OCI-LY1 (cell line): Measurements from ENCODE around the gene BZW1.
"Not testable (repeated sequence)": the region's sequence is repeated elsewhere in the genome, so short reads cannot be mapped to it uniquely, and the experiment has no call there.

Experiments used
- H2AFZ ChIP-seq: fragments of 200-600 bp; sonication (generic), shearing (Covaris generic); 2 replicates; pipeline ENCODE4 v1.6.0; 2014; ENCODE audit warnings: antibody characterized with exemption, mild to moderate bottlenecking, low read length
- H3F3A ChIP-seq: fragments of 200-600 bp; sonication (generic), shearing (Covaris generic); 2 replicates; pipeline ENCODE4 v1.6.0; 2014; ENCODE audit warnings: mild to moderate bottlenecking, antibody characterized with exemption, low read length, moderate library complexity; ENCODE audit not compliant: insufficient read depth
- H3K27ac ChIP-seq: fragments of 200-600 bp; sonication (generic); 2 replicates; pipeline ENCODE4 v1.5.1; 2014; ENCODE audit warnings: low read length, mixed run types, mild to moderate bottlenecking, low read depth; ENCODE audit not compliant: poor library complexity, severe bottlenecking
- H3K27me3 ChIP-seq: fragments of 200-600 bp; sonication (generic); 2 replicates; pipeline ENCODE4 v1.6.0; 2014; ENCODE audit warnings: antibody characterized with exemption, mild to moderate bottlenecking, low read length, moderate library complexity; ENCODE audit not compliant: insufficient read depth
- H3K36me3 ChIP-seq: fragments of 200-600 bp; sonication (generic); 2 replicates; pipeline ENCODE4 v1.6.1; 2014; ENCODE audit warnings: mild to moderate bottlenecking, antibody characterized with exemption, low read length, moderate library complexity, mixed read lengths; ENCODE audit not compliant: insufficient read depth
- H3K4me1 ChIP-seq: fragments of 200-600 bp; sonication (generic); 2 replicates; pipeline ENCODE4 v1.5.1; 2014; ENCODE audit warnings: mild to moderate bottlenecking, low read length, moderate library complexity; ENCODE audit not compliant: insufficient read depth, severe bottlenecking
- H3K4me2 ChIP-seq: fragments of 200-600 bp; sonication (generic), shearing (Covaris generic); 2 replicates; pipeline ENCODE4 v1.6.1; 2014; ENCODE audit warnings: low read length
- H3K4me3 ChIP-seq: fragments of 200-600 bp; sonication (generic); 2 replicates; pipeline ENCODE4 v1.5.1; 2014; ENCODE audit warnings: low read length, low read depth, mild to moderate bottlenecking, mixed read lengths; ENCODE audit not compliant: poor library complexity, severe bottlenecking
- H3K79me2 ChIP-seq: fragments of 200-600 bp; shearing (Covaris generic); 2 replicates; pipeline ENCODE4 v1.6.1; 2016; ENCODE audit warnings: mixed run types, low read length, mixed read lengths; ENCODE audit not compliant: insufficient read depth
- H3K9ac ChIP-seq: fragments of 200-600 bp; sonication (generic), shearing (Covaris generic); 2 replicates; pipeline ENCODE4 v1.6.1; 2014; ENCODE audit warnings: mild to moderate bottlenecking, low read length, mixed read lengths
- H3K9me2 ChIP-seq: fragments of 200-600 bp; sonication (generic), shearing (Covaris generic); 2 replicates; pipeline ENCODE4 v1.6.1; 2014; ENCODE audit warnings: low read depth, mild to moderate bottlenecking, low read length, mixed read lengths
- H3K9me3 ChIP-seq: fragments of 200-600 bp; shearing (Covaris generic); 2 replicates; pipeline ENCODE4 v1.6.1; 2014; ENCODE audit warnings: low read length, mixed read lengths
- H4K20me1 ChIP-seq: fragments of 200-600 bp; sonication (generic), shearing (Covaris generic); 2 replicates; pipeline ENCODE4 v1.6.0; 2016; ENCODE audit warnings: mild to moderate bottlenecking, low read length; ENCODE audit not compliant: insufficient read depth
- CTCF ChIP-seq: fragments of 200-600 bp; sonication (generic), shearing (Covaris generic); IDR thresholded peaks from 2 replicates; pipeline ENCODE4 v1.5.1; 2017; ENCODE audit warnings: mild to moderate bottlenecking, antibody characterized with exemption, low read length, moderate library complexity, mixed read lengths
- EZH2 ChIP-seq: fragments of 200-600 bp; sonication (generic), shearing (Covaris generic); IDR thresholded peaks from 2 replicates; pipeline ENCODE4 v1.8.0; 2017; ENCODE audit warnings: borderline replicate concordance, mixed run types, mild to moderate bottlenecking, antibody characterized with exemption, low read length, moderate library complexity, mixed read lengths

The BZW1 gene

DNA sequence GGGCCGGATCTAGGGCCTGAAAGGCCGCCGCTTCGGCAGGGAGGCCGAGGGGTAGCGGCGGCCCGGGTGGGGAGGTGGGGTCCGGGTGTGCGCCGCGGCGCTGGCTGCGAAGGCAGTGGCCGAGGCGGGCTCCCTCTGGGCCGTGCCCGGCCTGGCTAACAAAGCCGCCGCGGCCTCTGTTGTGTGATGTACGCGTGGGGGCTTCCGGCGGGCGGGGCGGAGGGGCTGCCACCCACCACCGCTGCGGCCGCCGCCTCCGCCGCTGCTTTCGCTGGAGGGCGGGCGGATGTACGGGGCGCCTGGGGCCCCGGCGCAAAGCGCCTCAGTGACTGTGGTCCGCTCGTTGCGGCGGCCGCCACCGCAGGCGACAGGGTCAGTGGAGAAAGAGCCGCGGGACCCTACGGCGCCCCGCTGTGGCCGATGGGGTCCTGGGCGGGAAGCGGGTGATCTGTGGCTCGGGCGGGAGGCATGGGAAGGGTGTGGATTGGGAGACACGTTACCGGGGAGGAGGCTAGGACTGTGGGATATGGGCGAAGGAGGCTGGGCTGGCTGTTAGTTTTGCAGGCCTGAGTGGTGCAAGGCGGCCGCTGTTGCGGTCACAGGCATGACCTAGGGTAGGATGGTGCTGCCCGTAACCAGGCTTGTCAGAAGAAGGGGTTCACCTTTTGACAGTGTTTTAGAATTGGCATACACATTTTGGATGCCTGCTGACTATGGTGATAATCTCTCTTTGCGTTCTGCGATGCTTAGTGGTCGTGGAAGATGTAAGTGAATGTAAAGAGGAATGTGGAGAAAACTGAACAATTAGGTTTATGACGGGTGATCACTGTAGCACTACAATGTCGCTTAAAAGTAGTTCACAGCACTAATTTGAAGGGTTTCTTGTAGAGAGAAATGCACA lies 662 bp downstream of the BZW1 start:
- peaks cover 26% of the 10 kb centered on the region for H3K4me1 ChIP-seq
- peak overlapping the region; percentile 81 for H3K9ac ChIP-seq
- H3K9me2 ChIP-seq, result no peaks in the 10 kb centered on the region
- H3K4me3 ChIP-seq, result peak overlapping the region; percentile 79
- peak overlapping the region; percentile 100 for H3K4me2 ChIP-seq
- peaks cover 44% of the 10 kb centered on the region for H3K36me3 ChIP-seq
- H4K20me1 ChIP-seq, result no peaks in the 10 kb centered on the region
- peaks cover 30% of the 10 kb centered on the region for H3K79me2 ChIP-seq
- no peaks in the 10 kb centered on the region for H3K27me3 ChIP-seq
- TF ChIP-seq CTCF (peak; percentile 70), EZH2 (no peak)
- H2AFZ ChIP-seq, result no peak overlapping the region
- H3F3A ChIP-seq, result no peaks in the 10 kb centered on the region
- H3K9me3 ChIP-seq, result no peaks in the 10 kb centered on the region
- peak overlapping the region; percentile 78 for H3K27ac ChIP-seq

GRCh38 chr2:200814276-200814815 lies 2.6 kb downstream of the BZW1 start:
- H3K27ac ChIP-seq, result no peak overlapping the region

DNA sequence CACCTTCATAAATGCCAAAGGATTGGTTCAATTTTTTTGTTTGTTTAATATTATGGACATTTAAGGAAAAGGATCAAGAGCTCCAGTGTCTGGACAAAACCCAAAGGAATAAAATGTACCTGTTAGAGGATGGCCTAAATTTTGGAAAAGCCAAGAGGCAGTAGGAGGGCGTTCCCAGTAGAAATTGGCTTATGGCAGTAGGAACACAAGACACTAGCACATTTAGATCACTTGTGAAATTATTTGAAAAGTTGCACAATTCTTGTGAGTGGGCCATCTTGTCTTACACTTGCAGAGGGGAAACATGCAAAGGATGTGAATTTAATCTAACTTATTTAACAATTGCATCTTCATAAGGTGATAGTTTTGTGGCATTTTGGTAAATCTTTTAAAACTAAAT lies 3.2 kb downstream of the BZW1 start:
- no peaks in the 10 kb centered on the region for H3F3A ChIP-seq
- no peak overlapping the region for H3K4me2 ChIP-seq

More at GRCh38 chr2:200814276-200814815, 2.6 kb downstream of the BZW1 start:
- Histone ChIP-seq H2AFZ (no peak overlapping the region), H3K4me2 (no peak overlapping the region), H3K79me2 (peaks cover 30% of the 10 kb centered on the region), H3K9me2 (no peaks in the 10 kb centered on the region), H3K36me3 (peaks cover 64% of the 10 kb centered on the region), H3K9me3 (no peaks in the 10 kb centered on the region), H3K4me3 (no peak overlapping the region), H3K4me1 (peaks cover 26% of the 10 kb centered on the region), H4K20me1 (no peaks in the 10 kb centered on the region), H3K9ac (no peak overlapping the region), H3K27me3 (no peaks in the 10 kb centered on the region), H3F3A (no peaks in the 10 kb centered on the region)
- TF ChIP-seq CTCF (no peak), EZH2 (no peak)

GRCh38 chr2:200818732-200819131 lies 7.0 kb downstream of the BZW1 start:
- not testable (repeated sequence) for H3K9ac ChIP-seq, H3K27me3 ChIP-seq, H3F3A ChIP-seq, H3K9me2 ChIP-seq, H2AFZ ChIP-seq, H3K4me3 ChIP-seq, H3K27ac ChIP-seq, H3K4me2 ChIP-seq, H3K9me3 ChIP-seq, H4K20me1 ChIP-seq, H3K4me1 ChIP-seq
- peaks cover 13% of the 10 kb centered on the region for H3K79me2 ChIP-seq
- peaks cover 85% of the 10 kb centered on the region for H3K36me3 ChIP-seq

More for the DNA sequence above, 3.2 kb downstream of the BZW1 start:
- Histone ChIP-seq H3K9me2 (no peaks in the 10 kb centered on the region), H3K9ac (no peak overlapping the region), H3K4me1 (peaks cover 26% of the 10 kb centered on the region), H3K27ac (no peak overlapping the region), H3K36me3 (peaks cover 70% of the 10 kb centered on the region), H4K20me1 (no peaks in the 10 kb centered on the region), H2AFZ (no peak overlapping the region), H3K27me3 (no peaks in the 10 kb centered on the region), H3K4me3 (no peak overlapping the region), H3K9me3 (no peaks in the 10 kb centered on the region), H3K79me2 (peaks cover 30% of the 10 kb centered on the region)
- TF ChIP-seq CTCF (no peak), EZH2 (no peak)
